Measurements from ENCODE around the gene CLEC4A. TPM values are rescaled to one million over a fixed set of nuclear protein-coding genes. Genes with fewer than 3 reads are reported as not detected.

Gene CLEC4A
- total and polyA plus RNA-seq, 2 experiments from 2014 or later = 0.48 TPM; not detected in 1

GRCh38 chr12:8093291-8093690 is 30.1 kb upstream of the CLEC4A start:
- Histone ChIP-seq H3K9me2 (ENCODE audit: insufficient read depth) (no peaks in the 10 kb centered on the region), H3K4me2 (no peak overlapping the region), H2AFZ (no peak overlapping the region), H3K36me3 (ENCODE audit: insufficient read depth) (peaks cover 25% of the 10 kb centered on the region), H3K27ac (ENCODE audit: low read depth) (no peak overlapping the region), H3K79me2 (replicated peaks; ENCODE audit: insufficient read depth) (no peaks in the 10 kb centered on the region), H3K4me3 (no peak overlapping the region), H3K27me3 (ENCODE audit: insufficient read depth) (no peaks in the 10 kb centered on the region), H4K20me1 (replicated peaks; ENCODE audit: insufficient read depth) (0 out of 2 replicates have a peak, but pooled peaks cover 2% of the 10 kb centered on the region), H3F3A (replicated peaks; ENCODE audit: low read depth) (no peaks in the 10 kb centered on the region), H3K4me1 (ENCODE audit: insufficient read depth) (no peaks in the 10 kb centered on the region)
- H3K36me3 Mint-ChIP-seq (ENCODE audit: low read depth) = peaks cover 61% of the 10 kb centered on the region
- H3K4me1 Mint-ChIP-seq = no peaks in the 10 kb centered on the region
- no peaks in the 10 kb centered on the region for H3K9me3 Mint-ChIP-seq
- DNase-seq (ENCODE audit: low spot score) (no peak), ATAC-seq (no peak)
- no peak overlapping the region for H3K4me3 Mint-ChIP-seq
- no peaks in the 10 kb centered on the region for H3K27me3 Mint-ChIP-seq (ENCODE audit: insufficient read depth, low read depth, poor library complexity)
- no peak overlapping the region for H3K27ac Mint-ChIP-seq
- TF ChIP-seq REST (IDR thresholded peaks at IDR 0.05; ENCODE audit: unreplicated experiment) (no peak), CREB1 (CRISPR knock-in tag; IDR thresholded peaks at IDR 0.05; ENCODE audit: low read depth) (no peak), EZH2phosphoT487 (IDR thresholded peaks at IDR 0.05; ENCODE audit: unreplicated experiment) (no peak), ZNF114 (CRISPR knock-in tag; IDR thresholded peaks at IDR 0.05) (no peak), STAT1 (IDR thresholded peaks at IDR 0.05; ENCODE audit: unreplicated experiment) (no peak), JUNB (IDR thresholded peaks at IDR 0.05; ENCODE audit: unreplicated experiment) (no peak), POLR2AphosphoS5 (IDR thresholded peaks at IDR 0.05; ENCODE audit: low read depth) (no peak), NANOG (IDR thresholded peaks at IDR 0.05; ENCODE audit: borderline replicate concordance) (no peak), CTCF (conservative IDR thresholded peaks at IDR 0.05; ENCODE audit: low read depth in 2 of 2) (no peak), EZH2 (IDR thresholded peaks at IDR 0.05; ENCODE audit: low read depth, unreplicated experiment) (no peak), ZNF331 (CRISPR knock-in tag; IDR thresholded peaks at IDR 0.05; ENCODE audit: low read depth) (no peak)
- TF ChIP-seq, protein P1, sequence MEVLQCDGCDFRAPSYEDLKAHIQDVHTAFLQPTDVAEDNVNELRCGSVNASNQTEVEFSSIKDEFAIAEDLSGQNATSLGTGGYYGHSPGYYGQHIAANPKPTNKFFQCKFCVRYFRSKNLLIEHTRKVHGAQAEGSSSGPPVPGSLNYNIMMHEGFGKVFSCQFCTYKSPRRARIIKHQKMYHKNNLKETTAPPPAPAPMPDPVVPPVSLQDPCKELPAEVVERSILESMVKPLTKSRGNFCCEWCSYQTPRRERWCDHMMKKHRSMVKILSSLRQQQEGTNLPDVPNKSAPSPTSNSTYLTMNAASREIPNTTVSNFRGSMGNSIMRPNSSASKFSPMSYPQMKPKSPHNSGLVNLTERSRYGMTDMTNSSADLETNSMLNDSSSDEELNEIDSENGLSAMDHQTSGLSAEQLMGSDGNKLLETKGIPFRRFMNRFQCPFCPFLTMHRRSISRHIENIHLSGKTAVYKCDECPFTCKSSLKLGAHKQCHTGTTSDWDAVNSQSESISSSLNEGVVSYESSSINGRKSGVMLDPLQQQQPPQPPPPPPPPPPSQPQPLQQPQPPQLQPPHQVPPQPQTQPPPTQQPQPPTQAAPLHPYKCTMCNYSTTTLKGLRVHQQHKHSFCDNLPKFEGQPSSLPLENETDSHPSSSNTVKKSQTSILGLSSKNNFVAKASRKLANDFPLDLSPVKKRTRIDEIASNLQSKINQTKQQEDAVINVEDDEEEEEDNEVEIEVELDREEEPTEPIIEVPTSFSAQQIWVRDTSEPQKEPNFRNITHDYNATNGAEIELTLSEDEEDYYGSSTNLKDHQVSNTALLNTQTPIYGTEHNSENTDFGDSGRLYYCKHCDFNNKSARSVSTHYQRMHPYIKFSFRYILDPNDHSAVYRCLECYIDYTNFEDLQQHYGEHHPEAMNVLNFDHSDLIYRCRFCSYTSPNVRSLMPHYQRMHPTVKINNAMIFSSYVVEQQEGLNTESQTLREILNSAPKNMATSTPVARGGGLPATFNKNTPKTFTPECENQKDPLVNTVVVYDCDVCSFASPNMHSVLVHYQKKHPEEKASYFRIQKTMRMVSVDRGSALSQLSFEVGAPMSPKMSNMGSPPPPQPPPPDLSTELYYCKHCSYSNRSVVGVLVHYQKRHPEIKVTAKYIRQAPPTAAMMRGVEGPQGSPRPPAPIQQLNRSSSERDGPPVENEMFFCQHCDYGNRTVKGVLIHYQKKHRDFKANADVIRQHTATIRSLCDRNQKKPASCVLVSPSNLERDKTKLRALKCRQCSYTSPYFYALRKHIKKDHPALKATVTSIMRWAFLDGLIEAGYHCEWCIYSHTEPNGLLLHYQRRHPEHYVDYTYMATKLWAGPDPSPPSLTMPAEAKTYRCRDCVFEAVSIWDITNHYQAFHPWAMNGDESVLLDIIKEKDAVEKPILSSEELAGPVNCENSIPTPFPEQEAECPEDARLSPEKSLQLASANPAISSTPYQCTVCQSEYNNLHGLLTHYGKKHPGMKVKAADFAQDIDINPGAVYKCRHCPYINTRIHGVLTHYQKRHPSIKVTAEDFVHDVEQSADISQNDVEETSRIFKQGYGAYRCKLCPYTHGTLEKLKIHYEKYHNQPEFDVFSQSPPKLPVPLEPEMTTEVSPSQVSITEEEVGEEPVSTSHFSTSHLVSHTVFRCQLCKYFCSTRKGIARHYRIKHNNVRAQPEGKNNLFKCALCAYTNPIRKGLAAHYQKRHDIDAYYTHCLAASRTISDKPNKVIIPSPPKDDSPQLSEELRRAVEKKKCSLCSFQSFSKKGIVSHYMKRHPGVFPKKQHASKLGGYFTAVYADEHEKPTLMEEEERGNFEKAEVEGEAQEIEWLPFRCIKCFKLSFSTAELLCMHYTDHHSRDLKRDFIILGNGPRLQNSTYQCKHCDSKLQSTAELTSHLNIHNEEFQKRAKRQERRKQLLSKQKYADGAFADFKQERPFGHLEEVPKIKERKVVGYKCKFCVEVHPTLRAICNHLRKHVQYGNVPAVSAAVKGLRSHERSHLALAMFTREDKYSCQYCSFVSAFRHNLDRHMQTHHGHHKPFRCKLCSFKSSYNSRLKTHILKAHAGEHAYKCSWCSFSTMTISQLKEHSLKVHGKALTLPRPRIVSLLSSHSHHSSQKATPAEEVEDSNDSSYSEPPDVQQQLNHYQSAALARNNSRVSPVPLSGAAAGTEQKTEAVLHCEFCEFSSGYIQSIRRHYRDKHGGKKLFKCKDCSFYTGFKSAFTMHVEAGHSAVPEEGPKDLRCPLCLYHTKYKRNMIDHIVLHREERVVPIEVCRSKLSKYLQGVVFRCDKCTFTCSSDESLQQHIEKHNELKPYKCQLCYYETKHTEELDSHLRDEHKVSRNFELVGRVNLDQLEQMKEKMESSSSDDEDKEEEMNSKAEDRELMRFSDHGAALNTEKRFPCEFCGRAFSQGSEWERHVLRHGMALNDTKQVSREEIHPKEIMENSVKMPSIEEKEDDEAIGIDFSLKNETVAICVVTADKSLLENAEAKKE (CRISPR knock-in tag; IDR thresholded peaks at IDR 0.05) = no peak
- TF ChIP-seq, protein P2, sequence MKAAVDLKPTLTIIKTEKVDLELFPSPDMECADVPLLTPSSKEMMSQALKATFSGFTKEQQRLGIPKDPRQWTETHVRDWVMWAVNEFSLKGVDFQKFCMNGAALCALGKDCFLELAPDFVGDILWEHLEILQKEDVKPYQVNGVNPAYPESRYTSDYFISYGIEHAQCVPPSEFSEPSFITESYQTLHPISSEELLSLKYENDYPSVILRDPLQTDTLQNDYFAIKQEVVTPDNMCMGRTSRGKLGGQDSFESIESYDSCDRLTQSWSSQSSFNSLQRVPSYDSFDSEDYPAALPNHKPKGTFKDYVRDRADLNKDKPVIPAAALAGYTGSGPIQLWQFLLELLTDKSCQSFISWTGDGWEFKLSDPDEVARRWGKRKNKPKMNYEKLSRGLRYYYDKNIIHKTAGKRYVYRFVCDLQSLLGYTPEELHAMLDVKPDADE (IDR thresholded peaks at IDR 0.05) = no peak

Data from GM23338 (cell line).